Retinal pigment epithelial cell (primary cell): ENCODE measurements around the gene TFRC.

Experiments
- DNase-seq: peaks from one replicate; pipeline ENCODE4 v3.0.0-alpha.2; 2010; ENCODE audit warnings: low read depth
- H3K4me3 ChIP-seq: 2 replicates; pipeline ENCODE4 v1.5.1; 2011; ENCODE audit warnings: mild to moderate bottlenecking, low read length, control low read depth, moderate library complexity
- CTCF ChIP-seq: conservative IDR thresholded peaks from 2 replicates; pipeline ENCODE4 v1.5.1; 2011; ENCODE audit warnings: low read depth, low read length, control low read depth, inconsistent platforms

The TFRC gene

GRCh38 chr3:196054661-196055060 lies 27.2 kb downstream of the TFRC start:
- TF ChIP-seq CTCF, result no peak
- no peak for DNase-seq
- H3K4me3 ChIP-seq, result no peak overlapping the region

- no peak for DNase-seq
- TF ChIP-seq CTCF, result no peak
- no peak overlapping the region for H3K4me3 ChIP-seq
Measured at GRCh38 chr3:196053487-196053886, 28.4 kb downstream of the TFRC start.

- TF ChIP-seq CTCF, result no peak
- DNase-seq, result no peak
- no peak overlapping the region for H3K4me3 ChIP-seq
Measured at GRCh38 chr3:196051282-196052076, 30.4 kb downstream of the TFRC start.

GRCh38 chr3:196050597-196050996 lies 31.3 kb downstream of the TFRC start:
- DNase-seq, result no peak
- no peak for TF ChIP-seq CTCF
- H3K4me3 ChIP-seq, result no peak overlapping the region

GRCh38 chr3:196049653-196050052 lies 32.2 kb downstream of the TFRC start:
- no peak for TF ChIP-seq CTCF
- H3K4me3 ChIP-seq, result no peak overlapping the region

GRCh38 chr3:196048922-196049598 lies 32.8 kb downstream of the TFRC start:
- TF ChIP-seq CTCF, result no peak
- no peak overlapping the region for H3K4me3 ChIP-seq

More at GRCh38 chr3:196049653-196050052, 32.2 kb downstream of the TFRC start:
- DNase-seq, result no peak

GRCh38 chr3:196047391-196048030 lies 34.4 kb downstream of the TFRC start:
- no peak overlapping the region for H3K4me3 ChIP-seq
- TF ChIP-seq CTCF, result no peak
- no peak for DNase-seq

More at GRCh38 chr3:196048922-196049598, 32.8 kb downstream of the TFRC start:
- DNase-seq, result no peak
